OCI-LY1 (cell line): ENCODE results near the gene PRKCE.

Source experiments
- H2AFZ ChIP-seq: fragments of 200-600 bp; sonication (generic), shearing (Covaris generic); 2 replicates; pipeline ENCODE4 v1.6.0; 2014; ENCODE audit warnings: antibody characterized with exemption, mild to moderate bottlenecking, low read length
- H3F3A ChIP-seq: fragments of 200-600 bp; sonication (generic), shearing (Covaris generic); 2 replicates; pipeline ENCODE4 v1.6.0; 2014; ENCODE audit warnings: mild to moderate bottlenecking, antibody characterized with exemption, low read length, moderate library complexity; ENCODE audit not compliant: insufficient read depth
- H3K27ac ChIP-seq: fragments of 200-600 bp; sonication (generic); 2 replicates; pipeline ENCODE4 v1.5.1; 2014; ENCODE audit warnings: low read length, mixed run types, mild to moderate bottlenecking, low read depth; ENCODE audit not compliant: poor library complexity, severe bottlenecking
- H3K27me3 ChIP-seq: fragments of 200-600 bp; sonication (generic); 2 replicates; pipeline ENCODE4 v1.6.0; 2014; ENCODE audit warnings: antibody characterized with exemption, mild to moderate bottlenecking, low read length, moderate library complexity; ENCODE audit not compliant: insufficient read depth
- H3K36me3 ChIP-seq: fragments of 200-600 bp; sonication (generic); 2 replicates; pipeline ENCODE4 v1.6.1; 2014; ENCODE audit warnings: mild to moderate bottlenecking, antibody characterized with exemption, low read length, moderate library complexity, mixed read lengths; ENCODE audit not compliant: insufficient read depth
- H3K4me1 ChIP-seq: fragments of 200-600 bp; sonication (generic); 2 replicates; pipeline ENCODE4 v1.5.1; 2014; ENCODE audit warnings: mild to moderate bottlenecking, low read length, moderate library complexity; ENCODE audit not compliant: insufficient read depth, severe bottlenecking
- H3K4me2 ChIP-seq: fragments of 200-600 bp; sonication (generic), shearing (Covaris generic); 2 replicates; pipeline ENCODE4 v1.6.1; 2014; ENCODE audit warnings: low read length
- H3K4me3 ChIP-seq: fragments of 200-600 bp; sonication (generic); 2 replicates; pipeline ENCODE4 v1.5.1; 2014; ENCODE audit warnings: low read length, low read depth, mild to moderate bottlenecking, mixed read lengths; ENCODE audit not compliant: poor library complexity, severe bottlenecking
- H3K79me2 ChIP-seq: fragments of 200-600 bp; shearing (Covaris generic); 2 replicates; pipeline ENCODE4 v1.6.1; 2016; ENCODE audit warnings: mixed run types, low read length, mixed read lengths; ENCODE audit not compliant: insufficient read depth
- H3K9ac ChIP-seq: fragments of 200-600 bp; sonication (generic), shearing (Covaris generic); 2 replicates; pipeline ENCODE4 v1.6.1; 2014; ENCODE audit warnings: mild to moderate bottlenecking, low read length, mixed read lengths
- H3K9me2 ChIP-seq: fragments of 200-600 bp; sonication (generic), shearing (Covaris generic); 2 replicates; pipeline ENCODE4 v1.6.1; 2014; ENCODE audit warnings: low read depth, mild to moderate bottlenecking, low read length, mixed read lengths
- H3K9me3 ChIP-seq: fragments of 200-600 bp; shearing (Covaris generic); 2 replicates; pipeline ENCODE4 v1.6.1; 2014; ENCODE audit warnings: low read length, mixed read lengths
- H4K20me1 ChIP-seq: fragments of 200-600 bp; sonication (generic), shearing (Covaris generic); 2 replicates; pipeline ENCODE4 v1.6.0; 2016; ENCODE audit warnings: mild to moderate bottlenecking, low read length; ENCODE audit not compliant: insufficient read depth
- CTCF ChIP-seq: fragments of 200-600 bp; sonication (generic), shearing (Covaris generic); IDR thresholded peaks from 2 replicates; pipeline ENCODE4 v1.5.1; 2017; ENCODE audit warnings: mild to moderate bottlenecking, antibody characterized with exemption, low read length, moderate library complexity, mixed read lengths
- EZH2 ChIP-seq: fragments of 200-600 bp; sonication (generic), shearing (Covaris generic); IDR thresholded peaks from 2 replicates; pipeline ENCODE4 v1.8.0; 2017; ENCODE audit warnings: borderline replicate concordance, mixed run types, mild to moderate bottlenecking, antibody characterized with exemption, low read length, moderate library complexity, mixed read lengths

The PRKCE gene

GRCh38 chr2:45839508-45840251, 188.2 kb downstream of the PRKCE start:
- H3K27ac ChIP-seq: peak overlapping the region; percentile 89
- no peaks in the 10 kb centered on the region for H3K79me2 ChIP-seq
- no peaks in the 10 kb centered on the region for H4K20me1 ChIP-seq
- no peak overlapping the region for H3K9ac ChIP-seq
- no peak overlapping the region for H3K4me3 ChIP-seq
- H3K9me3 ChIP-seq: no peaks in the 10 kb centered on the region
- no peaks in the 10 kb centered on the region for H3K36me3 ChIP-seq
- no peak overlapping the region; the same call in 1 of the 2 replicates for H3K4me2 ChIP-seq
- no peaks in the 10 kb centered on the region for H3K9me2 ChIP-seq
- H2AFZ ChIP-seq: no peak overlapping the region
- no peaks in the 10 kb centered on the region for H3K27me3 ChIP-seq
- peaks cover 88% of the 10 kb centered on the region for H3K4me1 ChIP-seq
- H3F3A ChIP-seq: no peaks in the 10 kb centered on the region
- TF ChIP-seq CTCF: no peak
- TF ChIP-seq EZH2: no peak

- Histone ChIP-seq H3K36me3 (peaks cover under 1% of the 10 kb centered on the region; the same call in 1 of the 2 replicates), H3K27ac (peak overlapping the region; percentile 28), H3K79me2 (no peaks in the 10 kb centered on the region), H3K4me3 (no peak overlapping the region), H2AFZ (no peak overlapping the region), H3K9me3 (no peaks in the 10 kb centered on the region), H3F3A (no peaks in the 10 kb centered on the region), H3K9me2 (no peaks in the 10 kb centered on the region), H3K4me2 (no peak overlapping the region), H3K27me3 (no peaks in the 10 kb centered on the region), H4K20me1 (no peaks in the 10 kb centered on the region), H3K9ac (no peak overlapping the region), H3K4me1 (peaks cover 87% of the 10 kb centered on the region)
- TF ChIP-seq CTCF (no peak), EZH2 (no peak)
Observed at GRCh38 chr2:45840481-45840880, 189.0 kb downstream of the PRKCE start.

GRCh38 chr2:45841752-45842407, 190.4 kb downstream of the PRKCE start:
- H3F3A ChIP-seq: no peaks in the 10 kb centered on the region
- H3K36me3 ChIP-seq: peaks cover 15% of the 10 kb centered on the region
- H3K79me2 ChIP-seq: no peaks in the 10 kb centered on the region
- H3K4me1 ChIP-seq: peaks cover 73% of the 10 kb centered on the region
- TF ChIP-seq EZH2: no peak
- TF ChIP-seq CTCF: no peak
- H2AFZ ChIP-seq: no peak overlapping the region
- no peaks in the 10 kb centered on the region for H3K9me2 ChIP-seq
- H3K9ac ChIP-seq: no peak overlapping the region
- peak overlapping the region; percentile 34; the same call in 1 of the 2 replicates for H3K4me2 ChIP-seq
- H3K27ac ChIP-seq: peak overlapping the region; percentile 65
- H4K20me1 ChIP-seq: no peaks in the 10 kb centered on the region
- no peak overlapping the region for H3K4me3 ChIP-seq
- H3K9me3 ChIP-seq: no peaks in the 10 kb centered on the region
- no peaks in the 10 kb centered on the region for H3K27me3 ChIP-seq
